HepG2 (cell line): Measurements from ENCODE around the gene JPH2. TPM values are rescaled to one million over a fixed set of nuclear protein-coding genes. Genes with fewer than 3 reads are reported as not detected.

Experiments used
- ATAC-seq: fragments of 200-7000 bp; cut with Tn5 transposase; 3 replicates; pipeline ENCODE4 v1.9.1; 2020; ENCODE audit warnings: mild to moderate bottlenecking, moderate library complexity
- BruUV-seq: library from RNA; stranded (reverse); fragments of 400-500 nt; replicated peaks from 2 replicates; lab custom pipeline; 2021; lab: Mats Ljungman, UMichigan
- CTCF ChIA-PET: fragments of 300-600 bp; formaldehyde crosslinking; extraction: SDS; loops from one replicate; lab custom pipeline; 2021; ENCODE audit warnings: low total read pairs, inconsistent platforms, low intra/inter-chr PET ratio; lab: Yijun Ruan, JAX
- POLR2A ChIA-PET: fragments of 350-600 bp; sonication (Branson Sonifier 250); formaldehyde crosslinking; loops from one replicate; lab custom pipeline; 2020; ENCODE audit warnings: antibody characterized with exemption, inconsistent platforms; lab: Yijun Ruan, JAX
- DNase-seq: peaks from one replicate; pipeline ENCODE4 v3.0.0-alpha.2; 2015; ENCODE audit warnings: low spot score
- FAIRE-seq: peaks from 3 replicates; lab custom pipeline; 2011; peaks lifted over from hg19 to GRCh38; lab: Jason Lieb, UNC
- H2AFZ ChIP-seq: one replicate; pipeline ENCODE4 v1.6.1; 2011; ENCODE audit warnings: low read length, inconsistent platforms
- H3K27ac ChIP-seq: fragments of 300-600 bp; 3 replicates; pipeline ENCODE4 v1.8.0; 2011; ENCODE audit warnings: mixed run types, mild to moderate bottlenecking, mixed read lengths, low read length, inconsistent platforms; ENCODE audit not compliant: insufficient read depth; ENCODE audit errors: extremely low read length
- H3K27me3 ChIP-seq, 2 experiments: fragments of 200-600 bp in 1 of 2; 2 replicates in 1 of 2; 3 replicates in 1 of 2; pipeline versions ENCODE4 v1.6.0 to v1.8.0; 2011; ENCODE audit warnings: low read length in 2 of 2, mild to moderate bottlenecking in 2 of 2, moderate library complexity in 2 of 2, inconsistent platforms in 1 of 2; ENCODE audit not compliant: insufficient read depth in 2 of 2, control insufficient read depth in 1 of 2
- H3K36me3 ChIP-seq, 2 experiments: fragments of 200-600 bp in 1 of 2; replicated peaks in 1 of 2; 2 replicates in 1 of 2; 3 replicates in 1 of 2; pipeline versions ENCODE4 v1.5.1 to v1.8.0; 2011; ENCODE audit warnings: low read length in 2 of 2, inconsistent platforms in 1 of 2; ENCODE audit not compliant: insufficient read depth in 2 of 2, control insufficient read depth in 1 of 2
- H3K4me1 ChIP-seq: 2 replicates; pipeline ENCODE4 v1.5.1; 2012; ENCODE audit warnings: low read length, inconsistent platforms; ENCODE audit not compliant: insufficient read depth
- H3K4me2 ChIP-seq: 2 replicates; pipeline ENCODE4 v1.6.0; 2011; ENCODE audit warnings: low read depth, low read length, inconsistent platforms
- H3K4me3 ChIP-seq, 3 experiments: fragments of 200-600 bp in 1 of 3; sonication (generic), shearing (Covaris generic) in 1 of 3; replicated peaks in 1 of 3; 2 replicates each; pipeline ENCODE4 v1.5.1; 2011 to 2016; ENCODE audit warnings: low read length in 3 of 3, inconsistent platforms in 2 of 3, low read depth in 2 of 3, mild to moderate bottlenecking in 2 of 3, control low read depth in 1 of 3, mixed read lengths in 1 of 3; ENCODE audit not compliant: insufficient read depth in 1 of 3
- H3K79me2 ChIP-seq: one replicate; pipeline ENCODE4 v1.6.1; 2011; ENCODE audit warnings: low read length, inconsistent platforms; ENCODE audit not compliant: insufficient read depth
- H3K9ac ChIP-seq: 2 replicates; pipeline ENCODE4 v1.6.0; 2011; ENCODE audit warnings: mild to moderate bottlenecking, low read depth, low read length, inconsistent platforms; ENCODE audit not compliant: insufficient read depth
- H3K9me3 ChIP-seq: 2 replicates; pipeline ENCODE4 v1.5.1; 2012; ENCODE audit warnings: mild to moderate bottlenecking, low read length
- H4K20me1 ChIP-seq: 2 replicates; pipeline ENCODE4 v1.6.0; 2011; ENCODE audit warnings: inconsistent platforms, mild to moderate bottlenecking, low read length, moderate library complexity; ENCODE audit not compliant: insufficient read depth
- ARID5B ChIP-seq: IDR thresholded peaks from 2 replicates; pipeline ENCODE4 v1.4.0; 2020; ENCODE audit warnings: mild to moderate bottlenecking, missing genetic modification reagents
- ELF3 ChIP-seq: IDR thresholded peaks from 2 replicates; pipeline ENCODE4 v1.6.1; 2016; ENCODE audit warnings: missing genetic modification reagents, missing compliant biosample characterization
- FOXK2 ChIP-seq: fragments of 450-650 bp; IDR thresholded peaks from 2 replicates; pipeline ENCODE4 v1.6.1; 2016
- JUNB ChIP-seq: sonication (generic); formaldehyde crosslinking; IDR thresholded peaks from 2 replicates; pipeline ENCODE4 v1.8.0; 2022; ENCODE audit warnings: missing genetic modification reagents, mild to moderate bottlenecking, borderline replicate concordance
- ZBTB40 ChIP-seq, 2 experiments: fragments of 450-650 bp in 1 of 2; sonication (generic) in 1 of 2; formaldehyde crosslinking in 1 of 2; IDR thresholded peaks; 2 replicates each; pipeline versions ENCODE4 v1.6.1 to v1.8.0; 2016 to 2022; ENCODE audit warnings: antibody characterized with exemption in 1 of 2, mild to moderate bottlenecking in 1 of 2, missing genetic modification reagents in 1 of 2
- ZBTB7A ChIP-seq: sonication (generic); formaldehyde crosslinking; IDR thresholded peaks from 2 replicates; pipeline ENCODE4 v1.8.0; 2022; ENCODE audit warnings: mild to moderate bottlenecking, missing genetic modification reagents
- ZNF775 ChIP-seq: sonication (generic); formaldehyde crosslinking; IDR thresholded peaks from 2 replicates; pipeline ENCODE4 v1.4.0; 2020; ENCODE audit warnings: missing genetic modification reagents, mild to moderate bottlenecking, moderate library complexity, borderline replicate concordance
- whole genome bisulfite sequencing: methylation state at CpG from one replicate; pipeline ENCODE4 v1.1.6; 2017; ENCODE audit warnings: low lambda C conversion rate; 5-methylcytosine and 5-hydroxymethylcytosine counted together
- in situ Hi-C: cut with HindIII; loops from 2 replicates; pipeline ENCODE4 v1.10.0; 2017; ENCODE audit warnings: low pct_unique_long_range_greater_than_20kb; ENCODE audit not compliant: extremely low pct_ligation_motif_present
- intact Hi-C: fragments of 100-400 bp; cut with micrococcal nuclease; formaldehyde crosslinking; loops from one replicate; pipeline ENCODE4 v1.10.0; 2022; ENCODE audit not compliant: unreplicated experiment
- polyA plus RNA-seq, 8 experiments: library from polyadenylated mRNA; depleted of rRNA in 3 of 8; stranded (reverse) in 7 of 8; unstranded in 1 of 8; fragments of >200 nt; fragmentation: Illumina TruSeq in 4 of 8; extraction: Trizol in 4 of 8; gene quantifications; 2 replicates each; pipeline versions ENCODE4 v1.2.1 to v1.2.3, GENCODE V29; 2011 to 2016; ENCODE audit warnings: low read depth in 4 of 8, missing spikeins in 1 of 8, mixed read lengths in 1 of 8; ENCODE audit not compliant: insufficient read depth in 1 of 8
- total RNA-seq, 5 experiments: library from RNA; depleted of rRNA; stranded (reverse); fragments of >200 nt; fragmentation: Illumina TruSeq; extraction: Trizol; gene quantifications; 2 replicates each; pipeline ENCODE4 v1.2.3, GENCODE V29; 2016; ENCODE audit warnings: low read depth in 1 of 5

The JPH2 gene
- total and polyA plus RNA-seq, 2 of the 13 experiments (the other 11 are each of a cell fraction or from before 2014, with no cell fraction given) = 0.42 TPM; not detected in 1

- no peak overlapping the region for H3K27ac ChIP-seq
- peaks cover 7 to 43% of the 10 kb centered on the region in 2 experiments; a peak in 4 of 5 replicates for H3K27me3 ChIP-seq
- ChIA-PET CTCF (interaction anchor here (4.7 kb wide), 1 partner anchor 70 kb away, joined by 110 read pairs; no protein-coding TSS in a partner anchor), POLR2A (interaction anchor here (2.2 kb wide), 1 partner anchor 71 kb away, joined by 8 read pairs; no protein-coding TSS in a partner anchor)
- no peaks in the 10 kb centered on the region for H3K9me3 ChIP-seq
- peak overlapping the region; percentile 27; the same call in 1 of the 2 replicates for H3K9ac ChIP-seq
- FAIRE-seq (peak; percentile 47), ATAC-seq (peak; percentile 52), DNase-seq (no peak)
- no peaks in the 10 kb centered on the region for H4K20me1 ChIP-seq
- H2AFZ ChIP-seq = peak overlapping the region; percentile 28
- WGBS = 4% methylated on average over 8 of the region's 8 CpGs
- no TSS peak for BruUV-seq
- peak overlapping the region; percentile 6 to 63 (median 52) for H3K4me3 ChIP-seq
- intact Hi-C loops = no loop called here
- H3K36me3 ChIP-seq = no peaks in the 10 kb centered on the region
- peak overlapping the region; percentile 70 for H3K4me2 ChIP-seq
- peaks cover 29% of the 10 kb centered on the region for H3K4me1 ChIP-seq
- in situ Hi-C loops = loop anchor here (5.0 kb wide), 1 partner anchor 71 kb away; no protein-coding TSS in a partner anchor
- no peaks in the 10 kb centered on the region for H3K79me2 ChIP-seq
- TF ChIP-seq ZBTB40 (IDR thresholded peaks at IDR 0.05) (0 out of 2 replicates have a peak, but pooled peaks have one; percentile 36), ZBTB40 (CRISPR knock-in tag; IDR thresholded peaks at IDR 0.05) (0 out of 2 replicates have a peak, but pooled peaks have one; percentile 39), FOXK2 (peak; percentile 69), ARID5B (0 out of 2 replicates have a peak, but pooled peaks have one; percentile 37), ELF3 (0 out of 2 replicates have a peak, but pooled peaks have one; percentile 10), JUNB (CRISPR knock-in tag) (0 out of 2 replicates have a peak, but pooled peaks have one; percentile 28), ZNF775 (CRISPR knock-in tag) (0 out of 2 replicates have a peak, but pooled peaks have one; percentile 84), ZBTB7A (CRISPR knock-in tag) (0 out of 2 replicates have a peak, but pooled peaks have one; percentile 27)
Measured at GRCh38 chr20:44187772-44188709, 1.1 kb upstream of the JPH2 start.
